Nephron progenitor cell (in vitro differentiated cells): ENCODE measurements around the gene RPS19BP1.

Experiments used
- DNase-seq: peaks from one replicate; pipeline ENCODE4 v3.0.0; 2021
- H3K27ac Mint-ChIP-seq: 2 replicates; pipeline ENCODE4 v1.8.0; 2021; ENCODE audit warnings: mild to moderate bottlenecking, moderate library complexity, mixed read lengths
- H3K27me3 Mint-ChIP-seq: 2 replicates; pipeline ENCODE4 v1.8.0; 2021; ENCODE audit warnings: mild to moderate bottlenecking, low read depth, mixed read lengths; ENCODE audit not compliant: poor library complexity
- H3K36me3 Mint-ChIP-seq: 2 replicates; pipeline ENCODE4 v1.8.0; 2021; ENCODE audit warnings: low read depth, mixed read lengths
- H3K4me1 Mint-ChIP-seq: 2 replicates; pipeline ENCODE4 v1.8.0; 2021; ENCODE audit warnings: mixed read lengths
- H3K4me3 Mint-ChIP-seq: 2 replicates; pipeline ENCODE4 v1.8.0; 2021; ENCODE audit warnings: mild to moderate bottlenecking, moderate library complexity, mixed read lengths
- H3K9me3 Mint-ChIP-seq: 2 replicates; pipeline ENCODE4 v1.8.0; 2021; ENCODE audit warnings: mild to moderate bottlenecking, moderate library complexity, mixed read lengths
- CTCF ChIP-seq: fragments of 200-600 bp; sonication (generic); IDR thresholded peaks from 2 replicates; pipeline ENCODE4 v1.5.0; 2021; ENCODE audit warnings: antibody characterized with exemption

RPS19BP1 gene

GRCh38 chr22:39490135-39490798 lies 42.3 kb downstream of the RPS19BP1 start:
- peak; percentile 68 for DNase-seq
- no peak overlapping the region for H3K27ac Mint-ChIP-seq
- no peak overlapping the region for H3K4me3 Mint-ChIP-seq
- no peaks in the 10 kb centered on the region for H3K9me3 Mint-ChIP-seq
- peaks cover 5% of the 10 kb centered on the region for H3K36me3 Mint-ChIP-seq
- peaks cover 8% of the 10 kb centered on the region for H3K27me3 Mint-ChIP-seq
- H3K4me1 Mint-ChIP-seq = peaks cover 10% of the 10 kb centered on the region
- no peak for TF ChIP-seq CTCF

DNA sequence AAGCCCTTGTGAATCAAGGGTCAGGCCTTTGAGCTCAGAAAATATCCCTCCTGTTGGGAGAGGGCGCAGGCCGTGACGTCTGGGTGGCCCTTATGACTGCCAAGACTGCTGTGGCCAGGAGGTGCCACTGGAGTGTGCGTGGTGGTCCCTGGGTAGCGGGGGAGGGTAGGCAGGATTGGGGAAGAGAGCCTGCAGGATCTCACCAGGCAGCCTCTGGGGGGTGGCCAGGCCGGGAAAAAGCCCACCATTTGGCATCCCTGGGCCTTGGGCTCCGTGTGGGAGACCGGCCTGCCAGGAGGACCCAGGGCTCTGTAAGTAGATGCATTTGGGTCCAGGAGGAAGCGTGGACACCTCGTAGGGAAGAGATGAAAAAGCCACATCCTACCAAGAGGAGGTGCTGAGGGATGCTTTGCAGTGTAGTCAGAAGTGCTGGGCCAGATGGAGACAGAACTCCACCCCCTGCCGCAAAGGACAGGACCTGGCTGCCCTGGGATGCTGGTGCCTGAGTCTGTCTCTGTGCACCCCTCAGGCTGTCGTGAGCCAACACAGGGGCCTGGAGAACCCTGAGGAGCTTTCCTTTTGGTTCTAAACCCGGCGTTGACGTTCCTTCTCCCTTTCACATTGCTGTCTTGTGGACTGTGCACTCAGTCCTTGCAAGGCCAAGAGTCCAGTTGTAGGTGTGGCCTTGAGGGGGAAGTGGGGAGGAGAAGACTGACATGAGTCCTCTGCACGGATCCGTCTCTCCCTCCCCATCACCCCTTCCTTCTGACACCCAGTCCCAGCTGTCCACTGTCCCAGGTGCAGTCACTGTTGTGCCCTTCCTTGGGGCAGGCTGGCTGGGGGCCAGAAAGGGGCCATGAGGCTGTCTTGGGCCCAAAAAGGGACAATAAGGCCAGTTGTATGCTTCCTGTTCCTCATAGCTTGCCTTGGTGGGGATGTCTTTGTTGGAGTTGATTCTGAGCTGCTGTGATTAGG lies 43.2 kb downstream of the RPS19BP1 start:
- Mint-ChIP-seq H3K36me3 (peaks cover 5% of the 10 kb centered on the region), H3K9me3 (no peaks in the 10 kb centered on the region), H3K4me3 (no peak overlapping the region), H3K27ac (no peak overlapping the region), H3K27me3 (peaks cover 6% of the 10 kb centered on the region), H3K4me1 (peaks cover 10% of the 10 kb centered on the region)
- DNase-seq = no peak
- no peak for TF ChIP-seq CTCF

DNA sequence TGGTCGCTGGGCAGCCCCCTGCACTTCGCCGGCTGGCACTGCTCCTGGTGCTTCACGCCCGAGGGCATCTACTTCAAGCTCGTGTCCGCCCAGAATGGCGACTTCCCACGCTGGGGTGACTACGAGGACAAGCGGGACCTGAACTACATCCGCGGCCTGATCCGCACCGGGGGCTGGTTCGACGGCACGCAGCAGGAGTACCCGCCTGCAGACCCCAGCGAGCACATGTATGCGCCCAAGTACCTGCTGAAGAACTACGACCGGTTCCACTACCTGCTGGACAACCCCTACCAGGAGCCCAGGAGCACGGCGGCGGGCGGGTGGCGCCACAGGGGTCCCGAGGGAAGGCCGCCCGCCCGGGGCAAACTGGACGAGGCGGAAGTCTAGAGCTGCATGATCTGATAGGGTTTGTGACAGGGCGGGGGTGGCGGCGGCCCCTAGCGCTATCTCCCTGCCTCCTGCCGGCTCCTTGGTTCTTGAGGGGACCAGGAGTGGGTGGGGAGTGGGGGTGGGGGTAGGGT lies 43.9 kb downstream of the RPS19BP1 start:
- Mint-ChIP-seq H3K4me3 (no peak overlapping the region), H3K27me3 (peaks cover 4% of the 10 kb centered on the region), H3K27ac (no peak overlapping the region), H3K36me3 (peaks cover 5% of the 10 kb centered on the region), H3K4me1 (peaks cover 10% of the 10 kb centered on the region), H3K9me3 (no peaks in the 10 kb centered on the region)
- no peak for TF ChIP-seq CTCF
- no peak for DNase-seq

DNA sequence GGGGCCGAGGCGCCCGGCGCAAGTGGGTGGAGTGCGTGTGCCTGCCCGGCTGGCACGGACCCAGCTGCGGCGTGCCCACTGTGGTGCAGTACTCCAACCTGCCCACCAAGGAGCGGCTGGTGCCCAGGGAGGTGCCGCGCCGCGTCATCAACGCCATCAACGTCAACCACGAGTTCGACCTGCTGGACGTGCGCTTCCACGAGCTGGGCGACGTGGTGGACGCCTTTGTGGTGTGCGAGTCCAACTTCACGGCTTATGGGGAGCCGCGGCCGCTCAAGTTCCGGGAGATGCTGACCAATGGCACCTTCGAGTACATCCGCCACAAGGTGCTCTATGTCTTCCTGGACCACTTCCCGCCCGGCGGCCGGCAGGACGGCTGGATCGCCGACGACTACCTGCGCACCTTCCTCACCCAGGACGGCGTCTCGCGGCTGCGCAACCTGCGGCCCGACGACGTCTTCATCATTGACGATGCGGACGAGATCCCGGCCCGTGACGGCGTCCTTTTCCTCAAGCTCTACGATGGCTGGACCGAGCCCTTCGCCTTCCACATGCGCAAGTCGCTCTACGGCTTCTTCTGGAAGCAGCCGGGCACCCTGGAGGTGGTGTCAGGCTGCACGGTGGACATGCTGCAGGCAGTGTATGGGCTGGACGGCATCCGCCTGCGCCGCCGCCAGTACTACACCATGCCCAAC lies 44.6 kb downstream of the RPS19BP1 start:
- H3K4me3 Mint-ChIP-seq = no peak overlapping the region
- H3K9me3 Mint-ChIP-seq = no peaks in the 10 kb centered on the region
- peaks cover 10% of the 10 kb centered on the region for H3K4me1 Mint-ChIP-seq
- peaks cover 5% of the 10 kb centered on the region for H3K36me3 Mint-ChIP-seq
- TF ChIP-seq CTCF = no peak
- no peak for DNase-seq
- no peaks in the 10 kb centered on the region for H3K27me3 Mint-ChIP-seq
- no peak overlapping the region for H3K27ac Mint-ChIP-seq

DNA sequence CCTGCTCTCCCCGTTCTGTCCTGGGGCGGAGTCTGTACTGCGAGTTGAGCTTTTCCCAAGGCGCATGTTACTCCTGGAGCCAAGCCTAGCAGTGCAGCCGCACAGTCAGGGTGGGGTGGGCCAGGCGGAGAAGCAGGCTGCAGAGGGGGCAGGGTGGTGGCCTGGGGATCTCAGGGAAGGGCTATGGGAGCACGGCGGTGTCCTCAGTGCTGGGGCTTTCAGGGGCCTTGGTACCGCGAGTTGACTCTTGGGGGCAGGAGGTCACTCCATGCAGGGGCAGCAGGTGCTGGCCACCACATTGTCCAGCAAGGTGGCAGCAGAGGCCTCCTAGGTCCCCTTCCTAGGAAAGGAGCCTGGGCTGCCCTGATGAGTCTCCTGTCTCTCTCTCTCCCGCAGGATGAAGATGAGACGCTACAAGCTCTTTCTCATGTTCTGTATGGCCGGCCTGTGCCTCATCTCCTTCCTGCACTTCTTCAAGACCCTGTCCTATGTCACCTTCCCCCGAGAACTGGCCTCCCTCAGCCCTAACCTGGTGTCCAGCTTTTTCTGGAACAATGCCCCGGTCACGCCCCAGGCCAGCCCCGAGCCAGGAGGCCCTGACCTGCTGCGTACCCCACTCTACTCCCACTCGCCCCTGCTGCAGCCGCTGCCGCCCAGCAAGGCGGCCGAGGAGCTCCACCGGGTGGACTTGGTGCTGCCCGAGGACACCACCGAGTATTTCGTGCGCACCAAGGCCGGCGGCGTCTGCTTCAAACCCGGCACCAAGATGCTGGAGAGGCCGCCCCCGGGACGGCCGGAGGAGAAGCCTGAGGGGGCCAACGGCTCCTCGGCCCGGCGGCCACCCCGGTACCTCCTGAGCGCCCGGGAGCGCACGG lies 45.4 kb downstream of the RPS19BP1 start:
- Mint-ChIP-seq H3K36me3 (peaks cover 5% of the 10 kb centered on the region), H3K27me3 (no peaks in the 10 kb centered on the region), H3K4me1 (peaks cover 10% of the 10 kb centered on the region), H3K9me3 (no peaks in the 10 kb centered on the region), H3K27ac (peak overlapping the region; percentile 85), H3K4me3 (no peak overlapping the region)
- DNase-seq = no peak
- TF ChIP-seq CTCF = no peak
